Lower lobe of right lung (tissue), 2 donors: Measurements from ENCODE around the gene BRI3BP. TPM values are rescaled to one million over a fixed set of nuclear protein-coding genes. Genes with fewer than 3 reads are reported as not detected.
"Not testable (repeated sequence)": the region's sequence is repeated elsewhere in the genome, so short reads cannot be mapped to it uniquely, and the experiment has no call there.

Experiments
- ATAC-seq, 2 donors: fragments of 200-7000 bp; cut with Tn5 transposase; one replicate each; pipeline ENCODE4 v1.9.1; 2020 to 2022; ENCODE audit warnings: mild to moderate bottlenecking in 2 of 2, moderate library complexity in 2 of 2
- DNase-seq: peaks from one replicate; pipeline ENCODE4 v3.0.0-alpha.2; 2020
- H3K27ac ChIP-seq: fragments of 200-600 bp; one replicate; pipeline ENCODE4 v1.8.0; 2022
- H3K27me3 ChIP-seq: fragments of 200-600 bp; one replicate; pipeline ENCODE4 v1.8.0; 2022; ENCODE audit warnings: low read depth
- H3K36me3 ChIP-seq: fragments of 200-600 bp; one replicate; pipeline ENCODE4 v1.8.0; 2022; ENCODE audit warnings: mild to moderate bottlenecking
- H3K4me1 ChIP-seq: fragments of 200-600 bp; one replicate; pipeline ENCODE4 v1.8.0; 2022
- H3K4me3 ChIP-seq: fragments of 200-600 bp; one replicate; pipeline ENCODE4 v1.8.0; 2022; ENCODE audit warnings: mild to moderate bottlenecking
- H3K9me3 ChIP-seq: fragments of 200-600 bp; one replicate; pipeline ENCODE4 v1.8.0; 2022
- intact Hi-C: fragments of 100-400 bp; cut with DNase I; formaldehyde crosslinking; loops from one replicate; pipeline ENCODE4 v1.11.0; 2022
- total RNA-seq: library from RNA; stranded (reverse); fragmentation: NEBNext Ultra II Directional; extraction: Animal tissue kit (Norgen Biotek cat#: 25700); gene quantifications from one replicate; pipeline ENCODE4 v1.2.1, GENCODE V29; 2021
- TF ChIP-seq, protein P1 (sequence below): fragments of 200-600 bp; IDR thresholded peaks from one replicate; pipeline ENCODE4 v1.8.0; 2022; ENCODE audit warnings: antibody characterized with exemption, mild to moderate bottlenecking
- donor health status: DM: no; HTN: yes; CAD: no; lungs with severe emphysema.

Gene BRI3BP
- total RNA-seq, 1 donor from 2014 or later = 7.3 TPM

DNA sequence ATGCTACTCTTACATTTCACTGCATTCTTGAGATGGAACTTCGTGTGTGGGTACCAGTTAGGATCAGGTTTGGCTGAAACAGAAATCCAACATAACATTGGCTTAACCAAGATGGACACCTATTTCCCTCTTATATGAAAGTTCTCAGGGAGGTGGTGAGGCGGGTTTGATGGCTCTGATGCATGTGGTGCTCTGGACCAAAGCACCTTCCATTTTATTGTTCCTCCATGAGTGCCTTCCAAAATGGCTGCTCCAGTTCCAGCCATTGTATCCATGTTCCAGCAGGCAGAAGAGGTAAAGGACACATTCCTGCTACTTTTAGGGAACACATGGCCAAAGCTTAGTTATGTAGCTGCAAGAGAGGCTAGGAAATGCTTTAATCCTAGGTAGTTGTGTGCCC is 29.6 kb downstream of the BRI3BP start:
- H3K4me1 ChIP-seq = no peaks in the 10 kb centered on the region
- ATAC-seq (no peak), DNase-seq (no peak)
- no peaks in the 10 kb centered on the region for H3K9me3 ChIP-seq
- H3K4me3 ChIP-seq = no peak overlapping the region
- TF ChIP-seq, protein P1, sequence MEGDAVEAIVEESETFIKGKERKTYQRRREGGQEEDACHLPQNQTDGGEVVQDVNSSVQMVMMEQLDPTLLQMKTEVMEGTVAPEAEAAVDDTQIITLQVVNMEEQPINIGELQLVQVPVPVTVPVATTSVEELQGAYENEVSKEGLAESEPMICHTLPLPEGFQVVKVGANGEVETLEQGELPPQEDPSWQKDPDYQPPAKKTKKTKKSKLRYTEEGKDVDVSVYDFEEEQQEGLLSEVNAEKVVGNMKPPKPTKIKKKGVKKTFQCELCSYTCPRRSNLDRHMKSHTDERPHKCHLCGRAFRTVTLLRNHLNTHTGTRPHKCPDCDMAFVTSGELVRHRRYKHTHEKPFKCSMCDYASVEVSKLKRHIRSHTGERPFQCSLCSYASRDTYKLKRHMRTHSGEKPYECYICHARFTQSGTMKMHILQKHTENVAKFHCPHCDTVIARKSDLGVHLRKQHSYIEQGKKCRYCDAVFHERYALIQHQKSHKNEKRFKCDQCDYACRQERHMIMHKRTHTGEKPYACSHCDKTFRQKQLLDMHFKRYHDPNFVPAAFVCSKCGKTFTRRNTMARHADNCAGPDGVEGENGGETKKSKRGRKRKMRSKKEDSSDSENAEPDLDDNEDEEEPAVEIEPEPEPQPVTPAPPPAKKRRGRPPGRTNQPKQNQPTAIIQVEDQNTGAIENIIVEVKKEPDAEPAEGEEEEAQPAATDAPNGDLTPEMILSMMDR = no peak
- no peak overlapping the region for H3K27ac ChIP-seq
- H3K36me3 ChIP-seq = no peaks in the 10 kb centered on the region
- intact Hi-C loops = no loop called here
- H3K27me3 ChIP-seq = no peaks in the 10 kb centered on the region

DNA sequence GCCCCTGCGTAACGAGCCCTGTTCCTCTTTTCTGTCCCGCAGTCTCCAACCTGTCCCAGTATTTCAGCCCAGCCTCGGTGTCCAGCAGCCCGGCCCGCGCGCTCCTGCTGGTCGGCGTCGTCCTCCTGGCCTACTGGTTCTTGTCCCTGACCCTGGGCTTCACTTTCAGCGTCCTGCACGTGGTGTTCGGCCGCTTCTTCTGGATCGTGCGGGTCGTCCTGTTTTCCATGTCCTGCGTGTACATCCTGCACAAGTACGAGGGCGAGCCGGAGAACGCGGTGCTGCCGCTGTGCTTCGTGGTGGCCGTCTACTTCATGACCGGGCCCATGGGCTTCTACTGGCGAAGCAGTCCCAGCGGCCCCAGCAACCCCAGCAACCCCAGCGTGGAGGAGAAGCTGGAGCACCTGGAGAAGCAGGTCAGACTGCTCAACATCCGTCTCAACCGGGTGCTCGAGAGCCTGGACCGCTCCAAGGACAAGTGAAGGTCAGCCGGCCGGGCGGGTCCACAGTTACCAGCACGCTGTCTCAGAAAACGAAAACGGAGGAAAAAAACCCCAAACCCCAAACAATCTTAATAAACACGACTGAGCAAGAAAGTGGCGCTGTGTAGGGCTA is 31.6 kb downstream of the BRI3BP start:
- no peaks in the 10 kb centered on the region for H3K36me3 ChIP-seq
- no peak overlapping the region for H3K27ac ChIP-seq
- no peaks in the 10 kb centered on the region for H3K27me3 ChIP-seq
- DNase-seq (no peak), ATAC-seq (no peak)
- H3K9me3 ChIP-seq = no peaks in the 10 kb centered on the region
- H3K4me3 ChIP-seq = no peak overlapping the region
- intact Hi-C loops = no loop called here
- H3K4me1 ChIP-seq = no peaks in the 10 kb centered on the region
- TF ChIP-seq, protein P1 = no peak

DNA sequence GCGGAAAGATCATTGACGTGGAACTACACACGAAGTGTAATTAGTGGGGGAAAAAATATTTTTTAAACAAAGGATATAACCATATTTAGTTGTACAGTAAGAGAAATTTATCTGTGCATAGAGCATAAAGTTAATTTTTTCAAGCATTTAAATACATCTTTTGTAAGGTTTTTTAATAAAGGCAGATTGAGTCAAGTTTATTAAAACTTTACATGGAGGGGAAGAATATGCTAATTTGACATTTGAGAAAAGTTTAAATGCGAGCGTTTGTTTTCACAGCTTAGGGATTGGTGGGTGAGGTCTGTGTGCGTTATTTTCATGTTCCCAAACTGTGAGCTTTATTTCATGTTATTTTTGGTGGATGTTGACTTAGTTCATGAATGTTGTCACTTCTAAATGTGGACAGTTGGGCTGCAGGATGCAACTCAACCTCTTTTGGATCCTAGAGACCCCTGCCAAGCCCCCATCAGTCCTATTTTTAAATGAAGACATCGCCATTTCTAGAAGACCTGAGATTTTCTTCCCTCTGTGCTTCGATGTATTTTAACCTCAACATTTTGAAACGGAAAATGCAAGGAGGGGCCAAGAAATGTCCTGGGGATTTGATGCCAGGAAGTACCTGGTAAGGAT is 32.3 kb downstream of the BRI3BP start:
- DNase-seq (no peak), ATAC-seq (no peak)
- Histone ChIP-seq H3K27me3 (no peaks in the 10 kb centered on the region), H3K9me3 (no peaks in the 10 kb centered on the region), H3K4me3 (no peak overlapping the region), H3K27ac (no peak overlapping the region), H3K4me1 (no peaks in the 10 kb centered on the region), H3K36me3 (no peaks in the 10 kb centered on the region)
- intact Hi-C loops = no loop called here
- TF ChIP-seq, protein P1 = no peak

DNA sequence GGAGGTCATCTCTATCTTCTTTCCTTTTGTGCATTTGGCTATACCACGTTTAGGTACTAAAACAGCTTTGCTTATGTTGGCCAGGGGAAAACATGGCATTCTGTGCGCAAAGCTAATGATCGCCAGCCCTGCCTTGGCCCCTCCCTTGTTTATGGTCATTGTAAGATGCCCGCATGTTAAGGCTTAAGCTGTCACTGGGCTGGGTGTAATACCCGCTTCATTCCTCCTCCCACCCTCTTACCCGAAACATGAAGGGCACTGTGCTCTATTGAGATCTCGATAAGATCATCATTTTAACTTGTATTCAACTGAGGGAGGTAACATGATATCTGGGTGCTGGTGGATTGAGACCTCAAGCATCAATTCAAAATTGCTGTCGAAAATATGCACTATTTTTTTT is 34.7 kb downstream of the BRI3BP start:
- TF ChIP-seq, protein P1 = no peak
- H3K36me3 ChIP-seq = no peaks in the 10 kb centered on the region
- no peaks in the 10 kb centered on the region for H3K27me3 ChIP-seq
- H3K4me3 ChIP-seq = no peak overlapping the region
- no peaks in the 10 kb centered on the region for H3K9me3 ChIP-seq
- no peak for ATAC-seq
- no peak for DNase-seq
- no peak overlapping the region for H3K27ac ChIP-seq
- no peaks in the 10 kb centered on the region for H3K4me1 ChIP-seq
- intact Hi-C loops = no loop called here

DNA sequence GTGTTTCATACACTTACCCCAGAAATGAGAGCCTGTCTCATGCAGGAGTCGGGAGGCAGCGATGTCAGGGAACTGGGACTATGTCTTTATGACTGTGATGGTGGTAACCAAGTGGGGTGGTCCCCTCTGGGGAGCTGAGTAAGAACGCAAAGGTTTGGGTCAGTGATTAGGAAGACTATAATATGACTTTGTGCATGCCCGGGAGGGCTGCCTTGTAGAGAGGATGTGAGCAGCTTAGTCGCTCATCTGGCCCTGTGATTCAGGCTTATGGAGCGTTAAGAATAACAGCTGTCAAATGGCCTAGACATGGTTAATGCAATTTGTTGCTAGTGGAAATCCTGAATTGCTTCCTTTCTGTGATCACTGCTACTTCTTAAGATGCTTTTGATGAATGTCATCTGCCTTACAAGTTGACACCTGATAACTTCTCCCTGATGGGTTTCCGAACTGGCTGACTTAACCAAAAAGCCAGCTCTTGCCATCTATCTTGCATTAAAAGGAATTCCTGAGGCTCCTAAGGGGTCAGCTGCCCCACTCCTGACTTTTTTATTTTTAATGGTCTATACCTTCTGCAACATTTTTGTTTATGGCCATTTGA is 36.4 kb downstream of the BRI3BP start:
- intact Hi-C loops = no loop called here
- TF ChIP-seq, protein P1 = no peak
- Histone ChIP-seq H3K36me3 (no peaks in the 10 kb centered on the region), H3K27me3 (no peaks in the 10 kb centered on the region), H3K4me3 (no peak overlapping the region), H3K9me3 (no peaks in the 10 kb centered on the region), H3K27ac (no peak overlapping the region), H3K4me1 (no peaks in the 10 kb centered on the region)
- ATAC-seq (no peak), DNase-seq (no peak)

DNA sequence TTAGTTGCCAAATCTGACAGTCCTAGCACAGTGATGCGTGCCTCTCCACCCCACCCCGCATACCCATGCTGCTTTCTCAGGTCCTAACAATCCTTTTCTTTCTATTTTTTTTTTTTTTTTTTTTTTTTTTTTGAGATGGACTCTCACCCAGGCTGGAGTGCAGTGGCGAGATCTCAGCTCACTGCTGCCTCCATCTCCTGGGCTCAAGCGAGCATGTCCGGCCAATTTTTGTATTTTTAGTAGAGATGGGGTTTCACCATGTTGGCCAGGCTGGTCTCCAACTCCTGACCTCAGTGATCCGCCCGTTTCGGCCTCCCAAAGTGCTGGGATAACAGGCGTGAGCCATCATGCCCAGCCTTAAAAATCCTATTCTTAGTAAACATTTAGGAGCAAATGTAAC is 38.0 kb downstream of the BRI3BP start:
- DNase-seq, H3K27ac ChIP-seq, intact Hi-C loops, H3K4me1 ChIP-seq, H3K4me3 ChIP-seq, ATAC-seq, H3K36me3 ChIP-seq, H3K27me3 ChIP-seq, H3K9me3 ChIP-seq: not testable (repeated sequence)
